Upper lobe of right lung (tissue), 1 donor: ENCODE data around the gene GUK1. TPM values are rescaled to one million over a fixed set of nuclear protein-coding genes. Genes with fewer than 3 reads are reported as not detected.

ENCODE experiments used
- ATAC-seq: fragments of 200-7000 bp; cut with Tn5 transposase; one replicate; pipeline ENCODE4 v1.9.1; 2020; ENCODE audit warnings: mild to moderate bottlenecking, moderate library complexity
- DNase-seq: peaks from one replicate; pipeline ENCODE4 v3.0.0-alpha.2; 2020
- H3K27ac ChIP-seq: fragments of 200-600 bp; one replicate; pipeline ENCODE4 v1.8.0; 2022
- H3K27me3 ChIP-seq: fragments of 200-600 bp; one replicate; pipeline ENCODE4 v1.8.0; 2022; ENCODE audit warnings: mild to moderate bottlenecking
- H3K36me3 ChIP-seq: fragments of 200-600 bp; one replicate; pipeline ENCODE4 v1.8.0; 2022
- H3K4me1 ChIP-seq: fragments of 200-600 bp; one replicate; pipeline ENCODE4 v1.8.0; 2022
- H3K4me3 ChIP-seq: fragments of 200-600 bp; one replicate; pipeline ENCODE4 v1.8.0; 2022; ENCODE audit warnings: mild to moderate bottlenecking
- H3K9me3 ChIP-seq: fragments of 200-600 bp; one replicate; pipeline ENCODE4 v1.8.0; 2022
- CTCF ChIP-seq: fragments of 200-600 bp; IDR thresholded peaks from one replicate; pipeline ENCODE4 v1.8.0; 2022; ENCODE audit warnings: antibody characterized with exemption
- intact Hi-C: fragments of 100-400 bp; cut with DNase I; formaldehyde crosslinking; loops from one replicate; pipeline ENCODE4 v1.11.0; 2022
- total RNA-seq: library from RNA; stranded (reverse); fragmentation: NEBNext Ultra II Directional; extraction: Animal tissue kit (Norgen Biotek cat#: 25700); gene quantifications from one replicate; pipeline ENCODE4 v1.2.1, GENCODE V29; 2021
- donor health status: DM: no; HTN: yes; CAD: no; lungs with severe emphysema.

The GUK1 gene
- total RNA-seq, 1 donor from 2014 or later = 203 TPM

DNA sequence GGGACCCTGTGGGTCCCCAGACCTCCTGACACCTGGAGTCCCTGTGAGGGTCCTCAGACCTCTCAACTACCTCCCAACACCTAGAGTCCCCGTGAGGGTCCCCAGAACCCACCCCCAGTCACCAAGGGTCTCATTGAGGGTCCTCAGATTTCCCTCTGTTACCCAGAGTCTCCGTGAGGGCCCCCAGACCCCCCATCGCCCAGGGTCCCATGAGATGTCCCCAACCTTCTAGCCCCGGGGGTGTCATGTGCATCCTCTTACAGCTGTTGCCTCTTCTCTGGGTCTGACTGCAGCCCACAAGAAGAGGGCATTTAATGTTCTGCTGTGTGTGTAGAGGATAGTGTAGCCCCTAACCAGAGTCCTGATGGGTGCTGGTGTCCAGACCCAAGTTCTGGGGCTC is 7.7 kb downstream of the GUK1 start:
- H3K4me1 ChIP-seq = peaks cover 56% of the 10 kb centered on the region
- H3K4me3 ChIP-seq = no peak overlapping the region
- H3K36me3 ChIP-seq = peaks cover 32% of the 10 kb centered on the region
- H3K27ac ChIP-seq = peak overlapping the region; percentile 82
- no peak for TF ChIP-seq CTCF
- DNase-seq (no peak), ATAC-seq (no peak)
- no peaks in the 10 kb centered on the region for H3K9me3 ChIP-seq
- H3K27me3 ChIP-seq = no peaks in the 10 kb centered on the region
- intact Hi-C loops = no loop called here

DNA sequence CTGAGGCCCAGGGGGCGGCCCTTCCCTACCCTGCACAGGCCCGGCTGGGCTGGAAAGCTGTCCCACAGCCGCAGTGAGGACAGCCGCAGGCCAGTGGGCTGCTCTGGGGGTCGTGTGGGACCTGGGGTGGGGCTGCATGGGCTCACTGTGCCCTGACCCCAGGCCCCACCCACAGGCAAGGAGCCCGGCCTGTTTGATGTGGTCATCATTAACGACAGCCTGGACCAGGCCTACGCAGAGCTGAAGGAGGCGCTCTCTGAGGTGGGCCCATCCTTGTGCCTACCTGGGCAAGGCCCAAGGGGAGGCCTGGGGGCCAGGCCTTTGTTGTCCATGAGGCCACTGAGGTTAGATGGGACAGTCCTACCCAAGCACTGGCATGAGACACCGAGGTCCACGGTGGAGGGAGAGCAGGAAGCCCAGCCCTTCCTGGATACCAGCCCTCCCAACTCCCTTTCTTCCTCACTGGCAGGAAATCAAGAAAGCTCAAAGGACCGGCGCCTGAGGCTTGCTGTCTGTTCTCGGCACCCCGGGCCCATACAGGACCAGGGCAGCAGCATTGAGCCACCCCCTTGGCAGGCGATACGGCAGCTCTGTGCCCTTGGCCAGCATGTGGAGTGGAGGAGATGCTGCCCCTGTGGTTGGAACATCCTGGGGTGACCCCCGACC is 8.2 kb downstream of the GUK1 start:
- ATAC-seq = no peak
- no peak overlapping the region for H3K4me3 ChIP-seq
- intact Hi-C loops = no loop called here
- peaks cover 51% of the 10 kb centered on the region for H3K4me1 ChIP-seq
- DNase-seq = no peak
- TF ChIP-seq CTCF = no peak
- H3K9me3 ChIP-seq = no peaks in the 10 kb centered on the region
- peaks cover 32% of the 10 kb centered on the region for H3K36me3 ChIP-seq
- no peaks in the 10 kb centered on the region for H3K27me3 ChIP-seq
- H3K27ac ChIP-seq = peak overlapping the region; percentile 82

DNA sequence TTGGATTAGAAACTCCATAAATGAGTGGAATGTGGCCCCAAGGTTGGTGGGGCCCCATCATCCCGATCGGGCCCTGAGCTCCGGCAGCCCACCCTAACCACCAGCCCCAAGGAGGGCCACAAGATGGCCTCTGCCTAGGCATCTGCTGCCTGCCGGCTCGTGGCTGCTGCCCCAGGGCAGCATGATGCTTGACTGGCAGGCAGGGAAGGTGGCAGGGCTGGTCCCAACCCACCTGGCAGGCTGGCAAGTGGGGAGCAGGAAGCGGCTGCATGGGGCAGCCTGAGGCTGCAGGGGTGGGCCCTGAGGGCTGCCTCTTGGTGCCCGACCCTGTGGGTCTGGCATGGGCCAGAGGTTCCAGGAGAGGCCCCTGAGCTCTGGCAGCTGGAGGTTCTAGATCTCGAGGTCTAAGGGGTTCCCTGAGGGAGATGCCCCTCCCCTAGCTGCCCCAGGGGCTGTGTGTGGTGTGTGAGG is 8.9 kb downstream of the GUK1 start:
- Histone ChIP-seq H3K36me3 (peaks cover 32% of the 10 kb centered on the region), H3K27me3 (no peaks in the 10 kb centered on the region), H3K4me3 (no peak overlapping the region), H3K4me1 (peaks cover 44% of the 10 kb centered on the region), H3K27ac (peak overlapping the region; percentile 82), H3K9me3 (no peaks in the 10 kb centered on the region)
- no peak for TF ChIP-seq CTCF
- ATAC-seq (no peak), DNase-seq (peak; percentile 49)
- intact Hi-C loops = no loop called here

GRCh38 chr1:228149406-228150119 is 9.5 kb downstream of the GUK1 start, which contains the start of gene GJC2:
Gene GJC2, plus strand, starts transcription at chr1:228149930. Its CDS starts 7,829 bp downstream, at chr1:228157759.
- H3K27ac ChIP-seq = peak within 1 kb of the TSS; percentile 82
- H3K4me1 ChIP-seq = peaks cover 40% of the 10 kb centered on the region
- peak; percentile 63 for DNase-seq
- intact Hi-C loops = no loop called here
- peak; percentile 37 for ATAC-seq
- H3K4me3 ChIP-seq = peak within 1 kb of the TSS; percentile 44
- TF ChIP-seq CTCF = no peak
- H3K36me3 ChIP-seq = peaks cover 32% of the 10 kb centered on the region
- no peaks in the 10 kb centered on the region for H3K9me3 ChIP-seq
- no peaks in the 10 kb centered on the region for H3K27me3 ChIP-seq

- H3K27ac ChIP-seq = peak overlapping the region; percentile 82
- intact Hi-C loops = no loop called here
- no peak for TF ChIP-seq CTCF
- H3K27me3 ChIP-seq = no peaks in the 10 kb centered on the region
- H3K9me3 ChIP-seq = no peaks in the 10 kb centered on the region
- H3K4me1 ChIP-seq = peaks cover 40% of the 10 kb centered on the region
- DNase-seq (peak; percentile 58), ATAC-seq (no peak)
- peaks cover 32% of the 10 kb centered on the region for H3K36me3 ChIP-seq
- H3K4me3 ChIP-seq = peak overlapping the region; percentile 44
These were observed 10.0 kb downstream of the GUK1 start for GRCh38 chr1:228150120-228150460.
